KOPT-K1 (cell line): ENCODE results near the gene PKD1L1.
"Not testable (repeated sequence)": the region's sequence is repeated elsewhere in the genome, so short reads cannot be mapped to it uniquely, and the experiment has no call there.

Experiments used
- H3K27ac ChIP-seq: fragments of 200-600 bp; sonication (generic); 2 replicates; pipeline ENCODE4 v1.5.1; 2016; ENCODE audit warnings: antibody characterized with exemption, mild to moderate bottlenecking, low read depth, low read length; ENCODE audit not compliant: poor library complexity, severe bottlenecking
- H3K36me3 ChIP-seq: fragments of 200-600 bp; sonication (generic); 2 replicates; pipeline ENCODE4 v1.5.1; 2017; ENCODE audit warnings: antibody characterized with exemption, mild to moderate bottlenecking, low read length, moderate library complexity; ENCODE audit not compliant: insufficient read depth
- H3K9me3 ChIP-seq: fragments of 200-600 bp; sonication (generic); 2 replicates; pipeline ENCODE4 v1.5.1; 2017; ENCODE audit warnings: antibody characterized with exemption, low read length, mild to moderate bottlenecking; ENCODE audit not compliant: insufficient read depth, poor library complexity, severe bottlenecking

PKD1L1 gene, protein sequence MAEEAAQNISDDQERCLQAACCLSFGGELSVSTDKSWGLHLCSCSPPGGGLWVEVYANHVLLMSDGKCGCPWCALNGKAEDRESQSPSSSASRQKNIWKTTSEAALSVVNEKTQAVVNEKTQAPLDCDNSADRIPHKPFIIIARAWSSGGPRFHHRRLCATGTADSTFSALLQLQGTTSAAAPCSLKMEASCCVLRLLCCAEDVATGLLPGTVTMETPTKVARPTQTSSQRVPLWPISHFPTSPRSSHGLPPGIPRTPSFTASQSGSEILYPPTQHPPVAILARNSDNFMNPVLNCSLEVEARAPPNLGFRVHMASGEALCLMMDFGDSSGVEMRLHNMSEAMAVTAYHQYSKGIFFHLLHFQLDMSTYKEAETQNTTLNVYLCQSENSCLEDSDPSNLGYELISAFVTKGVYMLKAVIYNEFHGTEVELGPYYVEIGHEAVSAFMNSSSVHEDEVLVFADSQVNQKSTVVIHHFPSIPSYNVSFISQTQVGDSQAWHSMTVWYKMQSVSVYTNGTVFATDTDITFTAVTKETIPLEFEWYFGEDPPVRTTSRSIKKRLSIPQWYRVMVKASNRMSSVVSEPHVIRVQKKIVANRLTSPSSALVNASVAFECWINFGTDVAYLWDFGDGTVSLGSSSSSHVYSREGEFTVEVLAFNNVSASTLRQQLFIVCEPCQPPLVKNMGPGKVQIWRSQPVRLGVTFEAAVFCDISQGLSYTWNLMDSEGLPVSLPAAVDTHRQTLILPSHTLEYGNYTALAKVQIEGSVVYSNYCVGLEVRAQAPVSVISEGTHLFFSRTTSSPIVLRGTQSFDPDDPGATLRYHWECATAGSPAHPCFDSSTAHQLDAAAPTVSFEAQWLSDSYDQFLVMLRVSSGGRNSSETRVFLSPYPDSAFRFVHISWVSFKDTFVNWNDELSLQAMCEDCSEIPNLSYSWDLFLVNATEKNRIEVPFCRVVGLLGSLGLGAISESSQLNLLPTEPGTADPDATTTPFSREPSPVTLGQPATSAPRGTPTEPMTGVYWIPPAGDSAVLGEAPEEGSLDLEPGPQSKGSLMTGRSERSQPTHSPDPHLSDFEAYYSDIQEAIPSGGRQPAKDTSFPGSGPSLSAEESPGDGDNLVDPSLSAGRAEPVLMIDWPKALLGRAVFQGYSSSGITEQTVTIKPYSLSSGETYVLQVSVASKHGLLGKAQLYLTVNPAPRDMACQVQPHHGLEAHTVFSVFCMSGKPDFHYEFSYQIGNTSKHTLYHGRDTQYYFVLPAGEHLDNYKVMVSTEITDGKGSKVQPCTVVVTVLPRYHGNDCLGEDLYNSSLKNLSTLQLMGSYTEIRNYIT (N-terminal part only)

DNA sequence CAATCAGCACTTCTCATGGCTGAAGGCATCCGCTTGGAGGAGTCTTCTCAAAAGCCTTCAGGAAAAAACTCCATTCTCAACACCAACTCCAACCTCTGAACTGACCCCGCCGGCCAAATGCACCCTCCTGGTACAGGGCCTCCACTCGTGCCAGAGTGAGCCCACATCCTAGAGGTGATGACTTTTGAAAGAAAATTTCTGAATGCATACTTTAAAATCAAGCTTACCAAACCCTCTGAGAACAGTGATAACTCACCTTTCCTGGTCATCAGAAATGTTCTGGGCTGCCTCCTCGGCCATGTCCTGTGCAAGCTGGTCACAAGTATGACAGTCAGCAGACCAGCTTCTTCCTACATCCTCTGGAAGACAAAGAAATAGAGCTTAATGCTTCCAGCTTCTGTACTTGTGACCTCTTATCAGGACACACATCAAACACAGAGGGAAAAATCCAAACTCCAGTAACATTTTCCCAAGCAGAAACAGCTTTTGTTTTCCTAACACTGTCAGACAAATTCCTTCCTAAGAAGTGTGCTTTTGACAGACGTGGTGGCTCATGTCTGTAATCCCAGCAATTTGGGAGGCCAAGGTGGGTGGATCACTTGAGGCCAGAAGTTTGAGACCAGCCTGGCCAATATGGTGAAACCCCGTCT lies at the start of gene PKD1L1:
TSS of gene PKD1L1 (minus strand) at position 326 of the 650 bp plus-strand sequence. CDS start at position 300, 26 bp downstream.
- no peak within 1 kb of the TSS for H3K27ac ChIP-seq
- H3K36me3 ChIP-seq = no peaks in the 10 kb centered on the region
- H3K9me3 ChIP-seq = no peaks in the 10 kb centered on the region

DNA sequence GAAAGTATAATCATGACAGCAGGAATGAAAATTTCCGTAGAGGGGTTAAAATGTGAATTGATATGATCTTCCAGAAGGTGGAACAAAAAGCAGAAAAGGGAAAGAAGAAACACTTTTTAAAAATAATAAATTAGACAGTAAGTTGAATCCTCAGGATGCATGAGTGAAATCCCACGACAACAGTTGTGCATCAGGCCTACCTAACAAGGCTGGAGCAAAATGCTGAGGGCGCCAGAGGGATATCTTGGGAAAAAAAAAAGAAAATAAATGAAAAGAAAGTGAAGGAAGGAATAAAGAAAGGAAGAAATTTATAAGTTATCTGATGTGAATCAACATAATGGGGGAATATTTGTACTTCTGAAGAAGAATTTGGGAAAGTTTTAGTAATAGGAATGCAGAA lies 44.2 kb upstream of the PKD1L1 start:
- Histone ChIP-seq H3K36me3 (no peaks in the 10 kb centered on the region), H3K27ac (peak overlapping the region; percentile 75), H3K9me3 (no peaks in the 10 kb centered on the region)

DNA sequence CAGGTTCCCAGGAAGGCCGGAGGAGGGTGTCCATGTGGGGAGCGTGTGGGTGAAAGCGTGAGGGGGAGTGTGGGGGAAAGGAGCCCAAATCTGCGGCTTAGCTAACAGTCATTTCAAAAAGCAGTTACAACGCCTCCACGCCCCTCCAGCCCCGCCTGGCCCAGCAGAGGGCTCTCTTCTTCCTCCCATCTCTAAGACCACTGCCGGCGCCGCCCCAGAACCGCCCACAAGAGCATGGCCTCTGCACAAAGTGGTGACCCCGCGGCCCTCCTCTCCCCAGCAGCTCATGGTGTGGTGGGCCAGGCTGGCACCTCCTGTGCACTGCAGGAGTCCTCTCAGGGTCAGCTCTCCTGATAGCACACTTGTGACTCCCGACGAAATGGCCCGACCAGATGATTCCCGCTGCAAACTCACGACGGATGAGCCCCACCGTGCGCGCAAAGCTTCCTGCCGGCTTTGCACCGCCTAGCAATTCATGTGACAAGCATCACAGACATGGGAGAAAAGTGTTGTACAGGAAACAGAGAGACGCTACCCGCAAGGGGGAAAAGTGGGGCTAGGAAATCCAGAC lies 43.6 kb upstream of the PKD1L1 start:
- Histone ChIP-seq H3K36me3 (no peaks in the 10 kb centered on the region), H3K9me3 (no peaks in the 10 kb centered on the region), H3K27ac (peak overlapping the region; percentile 75)

DNA sequence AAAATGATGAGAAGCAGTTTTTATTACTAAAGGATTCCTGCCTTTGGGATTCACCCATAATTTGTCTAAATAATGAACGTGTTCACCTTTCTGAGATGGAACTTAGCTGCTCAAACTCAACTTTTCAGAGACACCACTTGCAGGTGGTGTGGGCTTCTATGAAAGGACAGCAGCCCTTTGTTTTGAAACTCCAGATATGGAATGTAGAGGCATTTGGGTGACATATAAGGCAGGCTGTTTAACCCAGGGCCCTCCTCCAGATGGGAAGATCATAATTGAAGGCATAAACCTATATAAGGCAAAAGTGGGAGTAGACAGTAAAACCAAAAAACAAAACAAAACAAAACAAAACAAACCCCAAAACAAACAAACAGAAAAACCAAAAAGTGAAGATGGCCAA lies 43.0 kb upstream of the PKD1L1 start:
- Histone ChIP-seq H3K27ac (peak overlapping the region; percentile 75), H3K9me3 (no peaks in the 10 kb centered on the region), H3K36me3 (no peaks in the 10 kb centered on the region)

DNA sequence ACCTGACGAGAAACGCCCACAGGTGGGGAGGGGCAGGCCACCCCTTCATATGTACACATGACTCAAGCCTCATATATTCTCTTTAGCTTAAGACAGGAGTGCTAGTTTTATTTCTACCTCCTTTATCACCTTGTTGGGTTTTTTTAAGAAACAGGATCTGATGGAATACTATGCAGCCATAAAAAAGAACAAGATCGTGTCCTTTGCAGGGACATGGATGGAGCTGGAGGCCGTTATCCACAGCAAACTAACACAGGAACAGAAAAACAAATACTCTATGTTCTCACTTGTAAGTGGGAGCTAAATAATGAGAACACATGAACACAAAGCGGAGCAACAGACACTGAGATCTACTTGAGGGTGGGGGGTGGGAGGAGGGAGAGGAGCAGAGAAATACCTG lies 42.3 kb upstream of the PKD1L1 start:
- Histone ChIP-seq H3K36me3 (no peaks in the 10 kb centered on the region), H3K27ac (no peak overlapping the region), H3K9me3 (no peaks in the 10 kb centered on the region)

DNA sequence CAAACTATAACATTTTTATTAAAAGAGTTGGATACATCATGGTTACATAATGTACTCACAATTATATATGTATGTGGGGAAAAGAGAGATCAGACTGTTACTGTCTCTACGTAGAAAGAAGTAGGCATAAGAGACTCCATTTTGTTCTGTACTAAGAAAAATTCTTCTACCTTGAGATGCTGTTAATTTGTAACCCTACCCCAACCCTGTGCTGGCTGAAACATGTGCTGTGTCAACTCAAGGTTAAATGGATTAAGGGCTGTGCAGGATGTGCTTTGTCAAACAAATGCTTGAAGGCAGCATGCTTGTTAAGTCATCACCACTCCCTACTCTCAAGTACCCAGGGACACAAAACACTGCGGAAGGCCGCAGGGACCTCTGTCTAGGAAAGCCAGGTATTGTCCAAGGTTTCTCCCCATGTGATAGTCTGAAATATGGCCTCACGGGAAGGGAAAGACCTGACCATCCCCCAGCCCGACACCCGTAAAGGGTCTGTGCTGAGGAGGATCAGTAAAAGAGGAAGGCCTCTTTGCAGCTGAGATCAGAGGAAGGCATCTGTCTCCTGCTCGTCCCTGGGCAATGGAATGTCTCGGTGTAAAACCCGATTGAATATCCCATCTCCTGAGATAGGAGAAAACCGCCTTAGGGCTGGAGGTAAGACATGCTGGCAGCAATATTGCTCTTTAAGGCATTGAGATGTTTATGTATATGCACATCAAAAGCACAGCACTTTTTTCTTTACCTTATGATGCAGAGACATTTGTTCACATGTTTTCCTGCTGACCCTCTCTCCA lies 41.5 kb upstream of the PKD1L1 start:
- H3K9me3 ChIP-seq, H3K27ac ChIP-seq, H3K36me3 ChIP-seq: not testable (repeated sequence)

DNA sequence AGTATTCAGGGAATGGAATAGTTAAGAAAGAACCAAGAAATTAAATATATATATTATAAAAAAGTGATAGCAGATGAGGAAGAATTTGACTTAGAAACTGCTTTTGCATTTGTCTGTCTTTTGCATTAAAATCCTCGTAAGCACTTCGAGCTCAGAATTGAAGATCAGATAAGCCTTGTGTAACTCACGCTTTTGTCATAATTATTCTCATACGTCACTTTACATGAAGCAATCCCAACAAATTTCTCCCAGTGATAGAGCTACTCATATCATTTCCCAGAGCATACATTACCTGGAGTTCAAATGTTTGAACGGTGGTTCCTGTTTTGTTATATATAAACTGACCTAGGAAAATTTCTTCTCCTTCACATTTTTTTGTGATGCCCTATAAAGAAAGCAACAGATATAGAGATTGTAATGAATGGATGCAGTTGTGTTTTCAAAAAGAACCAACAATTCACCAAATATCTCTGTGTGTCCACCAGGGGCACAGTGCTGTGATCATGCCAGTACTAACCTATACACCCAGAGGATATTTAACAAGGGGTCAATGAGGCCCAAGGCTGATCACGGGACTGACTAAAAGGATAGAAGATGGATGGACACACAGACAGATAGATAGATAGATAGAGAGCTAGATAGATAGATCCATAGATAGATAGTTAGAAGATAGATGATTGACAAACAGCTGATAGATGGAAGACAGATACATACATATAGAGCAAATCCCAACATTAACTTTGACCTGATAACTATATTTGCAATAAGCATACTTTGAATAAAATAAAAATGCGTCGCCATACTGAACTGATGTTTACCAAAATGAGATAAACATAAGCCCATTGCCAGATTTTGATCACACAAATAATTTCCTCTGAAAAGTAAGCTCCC lies 40.5 kb upstream of the PKD1L1 start:
- H3K9me3 ChIP-seq = no peaks in the 10 kb centered on the region
- no peak overlapping the region for H3K27ac ChIP-seq
- no peaks in the 10 kb centered on the region for H3K36me3 ChIP-seq

DNA sequence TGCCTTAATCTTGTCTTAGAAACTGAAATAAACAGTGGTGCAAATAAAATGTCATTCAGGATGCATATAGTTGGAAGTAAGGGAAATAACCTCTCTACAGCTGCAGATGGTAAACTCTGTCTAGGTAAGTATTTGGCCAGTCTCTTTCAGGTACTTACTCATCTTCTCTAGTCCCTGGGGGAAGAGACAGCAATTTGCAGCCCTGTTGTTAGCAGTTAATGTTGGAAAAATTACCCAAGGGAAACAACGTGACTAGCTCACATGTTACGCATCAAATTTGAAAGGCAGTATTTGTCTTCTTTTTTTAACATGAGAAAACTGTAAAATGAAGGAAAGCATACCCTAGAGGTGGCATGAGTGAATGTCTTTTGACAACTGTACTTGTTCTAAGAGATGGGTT lies 34.3 kb upstream of the PKD1L1 start:
- peaks cover 6% of the 10 kb centered on the region for H3K36me3 ChIP-seq
- no peaks in the 10 kb centered on the region for H3K9me3 ChIP-seq
- no peak overlapping the region for H3K27ac ChIP-seq

DNA sequence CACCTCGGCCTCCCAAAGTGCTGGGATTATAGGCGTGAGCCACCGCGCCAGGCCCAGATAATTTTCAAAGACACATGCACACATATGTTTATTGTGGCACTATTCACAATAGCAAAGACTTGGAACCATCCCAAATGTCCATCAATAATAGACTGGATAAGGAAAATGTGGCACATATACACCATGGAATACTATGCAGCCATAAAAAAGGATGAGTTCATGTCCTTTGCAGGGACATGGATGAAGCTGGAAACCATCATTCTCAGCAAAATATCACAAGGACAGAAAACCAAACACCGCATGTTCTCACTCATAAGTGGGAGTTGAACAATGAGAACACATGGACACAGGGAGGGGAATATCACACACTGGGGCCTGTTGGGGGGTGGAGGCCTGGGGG lies 32.4 kb upstream of the PKD1L1 start:
- H3K36me3 ChIP-seq = peaks cover 26% of the 10 kb centered on the region
- not testable (repeated sequence) for H3K9me3 ChIP-seq, H3K27ac ChIP-seq

DNA sequence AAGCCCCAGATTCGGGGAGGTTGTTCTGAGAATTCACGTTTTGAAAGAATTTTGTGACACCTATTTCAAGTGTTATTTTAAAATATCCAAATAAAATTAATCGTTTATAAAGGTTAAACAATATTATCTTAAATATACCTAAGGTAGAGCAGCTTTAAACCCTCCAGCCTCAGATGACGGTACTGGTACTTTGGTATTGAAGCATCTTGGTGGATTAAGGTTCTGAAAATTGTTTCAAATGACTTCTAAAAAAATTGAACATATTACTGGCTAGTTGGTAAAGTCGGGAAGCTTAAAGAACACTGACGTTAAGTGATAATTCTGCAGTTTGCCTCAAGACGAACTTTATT lies 31.5 kb upstream of the PKD1L1 start:
- Histone ChIP-seq H3K27ac (peak overlapping the region; percentile 73), H3K9me3 (no peaks in the 10 kb centered on the region), H3K36me3 (peaks cover 34% of the 10 kb centered on the region)

DNA sequence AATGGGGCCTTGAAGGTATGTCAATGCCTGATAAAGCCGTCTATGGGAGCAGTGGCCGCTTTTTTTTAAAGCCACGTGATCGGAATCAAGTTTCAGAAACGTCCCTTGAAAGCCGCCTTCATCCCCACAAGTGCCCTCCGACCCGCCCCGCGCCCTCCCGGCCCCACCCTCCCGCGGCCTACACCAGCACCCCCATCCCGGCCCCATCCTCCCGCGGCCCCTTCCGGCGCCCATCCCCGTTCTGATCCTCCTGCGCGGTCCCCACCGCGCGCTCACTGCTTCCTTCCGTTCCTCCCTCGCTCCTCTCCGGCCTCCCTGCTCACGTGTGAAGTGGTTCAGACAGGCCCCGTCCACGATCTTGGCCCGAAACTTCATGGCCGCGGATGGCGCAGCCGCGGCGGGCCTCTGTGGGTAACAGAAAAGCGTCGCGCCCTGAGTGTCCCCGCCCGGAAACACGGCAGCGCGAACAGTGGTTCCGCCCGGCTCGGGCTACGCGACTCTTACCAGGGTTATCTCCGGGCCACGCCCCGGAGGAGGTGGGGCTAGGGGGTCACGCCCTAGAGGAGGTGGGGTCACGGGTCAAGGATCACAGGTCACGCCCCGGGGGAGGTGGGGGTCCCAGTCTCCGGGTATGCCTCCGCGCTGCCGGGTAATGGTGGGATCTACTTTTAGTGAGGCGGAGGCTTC lies 31.0 kb upstream of the PKD1L1 start, which contains the start of gene HUS1:
TSS of gene HUS1 (minus strand) at position 471 of the 687 bp plus-strand sequence. CDS start at position 375, 96 bp downstream.
- Histone ChIP-seq H3K9me3 (no peaks in the 10 kb centered on the region), H3K36me3 (peaks cover 40% of the 10 kb centered on the region), H3K27ac (peak within 1 kb of the TSS; percentile 73)

DNA sequence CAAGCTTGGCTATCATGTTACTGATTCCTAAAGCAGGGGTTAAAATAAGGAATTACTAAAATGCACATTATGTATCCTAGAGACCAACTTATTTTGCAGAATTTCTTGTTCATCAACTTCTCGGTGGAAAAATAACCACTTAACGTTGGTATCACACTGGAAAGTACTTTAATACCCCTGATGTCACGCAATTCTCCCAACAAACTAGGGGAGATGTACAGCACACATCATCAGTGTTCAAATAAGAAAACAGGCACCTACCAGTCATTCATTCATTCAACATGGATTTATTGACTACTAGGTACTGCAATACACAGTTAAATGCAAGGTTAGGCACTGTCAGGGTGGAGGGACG lies 30.5 kb upstream of the PKD1L1 start:
- peak overlapping the region; percentile 73 for H3K27ac ChIP-seq
- H3K36me3 ChIP-seq = peaks cover 45% of the 10 kb centered on the region

More for the DNA sequence above, 30.5 kb upstream of the PKD1L1 start:
- no peaks in the 10 kb centered on the region for H3K9me3 ChIP-seq
